Endothelial cell of umbilical vein (primary cell): ENCODE results near the gene ADCY3.

ENCODE experiments used
- CTCF ChIP-seq, 2 donors: IDR thresholded peaks; 1 replicate in 1 of 2; 2 replicates in 1 of 2; pipeline ENCODE4 v1.5.1; 2011; ENCODE audit warnings: low read length in 2 of 2, mild to moderate bottlenecking in 2 of 2, moderate library complexity in 2 of 2, control low read depth in 1 of 2, inconsistent platforms in 1 of 2, low read depth in 1 of 2; ENCODE audit not compliant: insufficient read depth in 1 of 2; ENCODE audit errors: extremely low read depth in 1 of 2
- EZH2 ChIP-seq: IDR thresholded peaks from 2 replicates; pipeline ENCODE4 v1.6.1; 2012; ENCODE audit warnings: borderline replicate concordance, low read depth, mild to moderate bottlenecking, moderate library complexity, low read length, inconsistent platforms; ENCODE audit not compliant: severe bottlenecking
- POLR2A ChIP-seq: IDR thresholded peaks from 2 replicates; pipeline ENCODE4 v1.6.1; 2012; ENCODE audit warnings: low read depth, mild to moderate bottlenecking, control low read depth, low read length

- TF ChIP-seq CTCF (IDR thresholded peaks at IDR 0.05; ENCODE audit: extremely low read depth in 1 of 2, insufficient read depth in 1 of 2, low read depth in 1 of 2, low read length in 2 of 2) (no peak), POLR2A (no peak), EZH2 (no peak)
Observed at GRCh38 chr2:24913911-24914310, 6.1 kb downstream of the ADCY3 start.
